Measurements from ENCODE around the gene OCA2. TPM values are rescaled to one million over a fixed set of nuclear protein-coding genes. Genes with fewer than 3 reads are reported as not detected.
"Not testable (repeated sequence)": the region's sequence is repeated elsewhere in the genome, so short reads cannot be mapped to it uniquely, and the experiment has no call there.

OCA2 gene
- total RNA-seq, 1 donor from 2014 or later = not detected

DNA sequence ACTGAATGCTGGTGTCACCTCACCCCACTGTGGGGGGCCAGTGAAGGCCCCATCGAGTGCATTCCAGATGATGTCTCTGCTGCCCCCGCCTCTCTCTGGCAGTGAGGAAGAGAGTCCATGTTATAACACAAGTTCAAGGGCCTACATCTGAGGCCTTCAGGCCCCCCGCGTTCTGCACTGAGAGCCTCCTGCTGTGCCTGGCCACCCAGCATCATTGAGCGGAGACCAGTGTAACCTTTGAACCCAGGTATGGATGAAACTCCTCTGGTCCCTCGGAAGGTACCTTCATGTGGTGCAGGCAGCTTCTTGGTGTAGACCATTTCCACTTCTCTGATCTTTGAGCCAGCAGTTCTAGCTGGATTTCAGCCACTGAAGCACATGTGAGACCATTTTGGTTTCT is 324.9 kb downstream of the OCA2 start:
- DNase-seq (ENCODE audit: low read depth in 2 of 2) = no peak

DNA sequence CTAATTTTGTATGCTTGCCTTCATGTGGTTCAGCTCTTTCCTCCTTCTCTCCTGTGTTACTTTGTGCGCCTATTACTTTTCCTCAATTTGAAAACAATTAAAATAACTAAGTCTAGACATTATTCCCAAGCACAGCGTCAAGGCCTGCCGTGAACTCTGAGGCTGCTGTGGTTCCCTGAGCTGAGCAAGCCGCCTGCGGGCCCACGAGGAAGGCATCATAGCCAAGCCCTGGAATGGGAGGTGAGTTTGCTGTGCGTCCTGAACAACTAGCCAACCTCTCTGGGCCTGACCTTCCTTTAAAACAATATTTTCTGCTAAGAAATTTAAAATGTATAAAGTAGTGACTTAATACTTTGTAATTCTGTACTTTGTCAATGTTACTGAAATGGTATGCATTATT is 327.2 kb downstream of the OCA2 start:
- no peak for DNase-seq (ENCODE audit: low read depth in 2 of 2)

DNA sequence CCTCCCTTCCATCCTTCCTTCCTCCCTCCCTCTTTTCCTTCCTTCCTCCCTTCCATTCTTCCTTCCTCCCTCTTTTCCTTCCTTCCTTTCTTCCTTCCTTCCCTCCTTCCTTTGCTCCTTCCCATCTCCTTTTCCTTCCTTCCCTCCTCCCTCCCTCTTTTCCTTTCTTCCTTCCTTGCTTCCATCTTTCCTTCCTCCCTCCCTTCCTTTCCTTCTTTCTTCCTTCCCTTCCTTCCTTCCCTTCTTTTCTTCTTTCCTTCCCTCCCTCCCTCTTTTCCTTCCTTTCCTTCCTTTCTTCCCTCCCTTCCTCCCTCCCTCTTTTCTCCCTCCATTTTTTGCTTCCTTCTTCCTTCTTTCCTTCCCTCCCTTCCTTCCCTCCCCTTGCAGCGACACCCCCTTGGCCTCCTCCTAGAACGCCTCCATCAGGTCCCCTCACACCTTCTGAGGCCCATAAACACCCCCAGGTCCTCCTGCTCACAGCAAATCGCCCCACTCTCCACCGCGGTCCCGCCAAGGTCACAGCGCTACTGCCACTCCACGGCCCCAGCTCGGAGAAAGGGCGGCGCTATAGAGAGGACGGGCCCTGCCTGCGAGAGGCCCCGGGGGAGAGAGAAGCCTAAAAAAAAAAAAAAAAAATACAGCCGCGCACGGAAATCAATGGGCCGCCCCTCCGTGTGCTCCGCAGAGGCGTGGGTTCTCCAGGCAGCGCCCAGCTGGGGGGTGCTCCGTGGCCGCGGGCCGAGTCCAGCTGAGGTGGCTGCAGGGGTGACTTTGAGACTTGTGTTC is 328.2 kb downstream of the OCA2 start:
- DNase-seq (ENCODE audit: low read depth in 2 of 2) = no peak

DNA sequence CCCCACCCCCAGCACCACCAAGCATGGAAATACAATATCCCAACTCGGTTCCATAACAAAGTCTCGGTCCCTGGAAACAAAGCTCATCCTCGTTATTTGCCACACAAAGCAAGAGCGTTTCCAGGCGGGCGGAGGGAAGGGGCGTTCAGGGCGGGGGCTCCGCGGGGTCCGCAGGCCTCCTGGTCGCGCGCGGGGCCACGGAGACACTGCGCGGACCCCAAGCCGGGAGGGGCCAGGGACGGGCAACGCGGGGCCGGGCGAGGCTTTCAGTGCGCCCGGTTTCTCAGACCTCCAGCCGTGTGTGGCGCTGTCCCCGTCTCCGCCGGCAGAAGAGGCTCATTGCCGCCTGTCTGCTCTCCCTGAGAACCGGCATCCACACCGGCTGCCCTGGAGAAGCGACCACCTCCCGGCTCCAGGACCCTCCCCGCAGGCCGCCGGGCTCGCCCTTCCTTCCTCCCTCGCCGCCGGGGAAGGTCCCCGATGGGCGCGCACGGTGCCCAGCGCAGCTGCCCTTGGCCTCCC is 329.0 kb downstream of the OCA2 start:
- DNase-seq (ENCODE audit: low read depth in 2 of 2) = no peak

DNA sequence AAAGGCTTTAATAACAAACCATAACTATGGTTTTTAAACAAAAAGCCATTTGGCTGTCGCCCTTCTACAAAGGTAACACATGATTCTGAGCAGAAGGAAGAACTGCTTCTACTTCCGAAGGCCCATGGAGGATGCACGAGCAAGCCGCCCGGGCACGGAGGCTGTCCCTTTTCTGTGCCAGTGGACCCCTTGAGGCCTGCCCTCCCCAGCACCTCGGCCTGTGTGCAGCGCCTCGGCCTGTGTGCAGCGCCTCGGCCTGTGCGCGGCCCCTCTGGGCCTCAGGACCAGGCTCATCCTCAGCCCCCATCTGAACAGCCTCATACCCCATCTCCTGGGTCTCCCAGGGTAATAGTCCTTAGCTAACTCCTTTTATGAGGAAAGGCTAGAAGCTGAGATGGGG is 329.5 kb downstream of the OCA2 start:
- no peak for DNase-seq (ENCODE audit: low read depth in 2 of 2)

- no peak for DNase-seq (ENCODE audit: low read depth in 2 of 2)
These were observed 330.2 kb downstream of the OCA2 start for GRCh38 chr15:27768732-27769475.

DNA sequence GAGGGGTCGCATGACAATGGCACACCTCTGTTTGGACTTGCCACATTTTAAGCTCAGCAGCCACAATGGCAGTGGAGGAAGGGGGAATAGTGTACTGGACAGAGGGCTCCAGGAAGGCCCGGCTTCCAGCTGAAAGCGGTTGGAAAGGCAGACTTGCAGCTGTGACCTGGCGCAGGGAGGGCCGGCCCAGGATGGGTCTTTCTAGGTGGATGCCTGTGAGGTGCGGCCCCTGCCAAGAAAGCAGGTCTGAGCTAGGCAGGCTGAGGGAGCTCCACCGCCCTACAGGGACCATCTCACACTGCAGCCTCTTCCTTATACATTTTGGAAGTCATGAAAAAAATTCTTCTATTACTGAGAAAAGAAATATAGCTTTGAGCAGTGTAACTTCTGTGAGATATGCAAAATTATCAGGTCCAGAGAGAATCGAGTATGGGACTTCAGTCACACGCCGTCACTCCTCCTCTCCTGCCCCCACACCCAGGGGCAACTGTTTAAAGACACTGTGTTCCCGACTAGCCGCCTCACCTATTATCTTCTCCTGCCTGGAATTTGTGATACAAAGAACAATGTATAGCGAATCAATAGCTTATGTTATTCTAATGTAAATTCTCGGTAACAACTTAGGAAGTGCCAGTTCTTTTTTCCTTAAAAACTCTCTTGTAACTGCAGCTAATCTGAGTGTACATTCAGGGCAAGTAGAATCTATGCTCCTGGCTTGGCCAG is 331.0 kb downstream of the OCA2 start:
- no peak for DNase-seq (ENCODE audit: low read depth in 2 of 2)

GRCh38 chr15:27767430-27767829 is 331.7 kb downstream of the OCA2 start:
- not testable (repeated sequence) for DNase-seq (ENCODE audit: low read depth in 2 of 2)

GRCh38 chr15:27764339-27764738 is 334.8 kb downstream of the OCA2 start:
- no peak for DNase-seq (ENCODE audit: low read depth in 2 of 2)

DNA sequence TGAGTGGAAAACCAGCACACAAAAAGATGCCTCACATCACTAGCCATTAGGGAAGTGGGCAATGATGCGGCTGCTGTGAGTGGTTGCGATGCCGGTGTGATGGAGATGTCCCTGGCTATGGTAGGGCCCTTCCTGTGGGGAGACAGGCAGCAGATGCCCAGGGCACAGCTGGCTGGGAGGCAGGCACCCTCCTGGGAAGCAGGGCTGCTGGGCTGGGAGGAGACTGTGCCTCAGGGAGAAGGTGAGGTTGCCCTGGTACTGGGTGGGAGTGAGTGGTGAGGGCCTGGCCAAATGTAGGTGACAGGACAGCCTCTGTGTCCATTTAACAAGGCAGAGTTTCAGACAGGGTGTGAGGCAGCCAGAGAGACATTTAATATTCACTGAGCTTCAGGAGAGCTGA is 335.6 kb downstream of the OCA2 start:
- no peak for DNase-seq (ENCODE audit: low read depth in 2 of 2)

DNA sequence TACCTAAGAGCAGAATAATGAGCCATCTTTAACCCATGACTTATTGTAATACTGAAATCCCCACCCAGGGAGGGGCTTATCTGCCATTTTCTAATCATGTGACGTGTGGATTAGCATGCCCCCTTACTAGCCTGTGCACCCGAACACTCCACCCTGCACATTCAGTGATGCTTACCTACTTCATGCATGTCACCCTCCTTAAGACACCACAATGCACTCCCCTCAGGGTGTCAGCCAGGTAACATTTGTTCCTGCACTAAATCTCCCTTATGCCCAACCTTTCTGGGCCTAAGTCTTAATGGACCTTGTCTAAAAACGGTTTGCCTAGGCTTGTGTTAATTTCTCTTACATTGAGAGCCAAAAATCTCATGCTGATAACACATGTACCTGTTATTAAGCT is 336.6 kb downstream of the OCA2 start:
- DNase-seq (ENCODE audit: low read depth in 2 of 2) = no peak

DNA sequence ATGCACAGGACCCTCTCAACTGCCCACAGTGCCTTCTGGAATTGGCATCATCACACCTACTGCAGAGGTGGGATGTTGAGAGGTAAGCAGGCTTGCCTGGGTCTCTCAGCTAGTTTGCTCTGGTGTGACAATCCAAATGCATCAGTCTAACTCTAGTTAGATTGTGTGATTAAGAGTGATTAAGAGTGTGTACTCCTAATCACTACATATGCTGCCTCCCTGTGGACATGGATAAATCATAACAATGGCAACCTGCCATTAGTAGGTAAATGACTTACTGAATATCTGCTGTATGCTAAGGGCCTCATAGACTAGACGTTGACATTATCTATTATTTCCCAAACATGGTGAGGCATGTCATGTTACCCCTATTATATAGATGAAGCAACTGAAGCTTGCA is 342.1 kb downstream of the OCA2 start:
- no peak for DNase-seq (ENCODE audit: low read depth in 2 of 2)

- DNase-seq (ENCODE audit: low read depth in 2 of 2) = no peak
These were observed 346.4 kb downstream of the OCA2 start for GRCh38 chr15:27752691-27753090.

DNA sequence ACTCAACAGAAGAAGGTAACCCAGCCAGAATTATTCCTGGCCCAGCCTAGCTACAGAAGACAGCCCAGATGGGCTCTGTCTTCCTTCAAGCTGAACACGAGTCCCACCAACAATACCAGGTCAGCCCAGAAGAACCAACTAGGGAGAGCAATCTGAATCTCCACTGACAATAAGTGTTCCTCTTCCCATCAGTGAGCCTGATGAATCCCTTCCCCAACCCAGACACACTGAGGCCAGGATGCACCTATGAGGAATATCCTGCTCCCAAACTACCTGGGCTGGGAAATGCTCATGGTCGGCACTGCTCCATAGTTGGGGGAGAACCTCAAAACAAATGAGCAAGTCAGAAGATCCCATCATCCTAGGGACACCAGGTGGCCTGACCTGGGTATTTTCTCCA is 351.1 kb downstream of the OCA2 start:
- no peak for DNase-seq (ENCODE audit: low read depth in 2 of 2)

DNA sequence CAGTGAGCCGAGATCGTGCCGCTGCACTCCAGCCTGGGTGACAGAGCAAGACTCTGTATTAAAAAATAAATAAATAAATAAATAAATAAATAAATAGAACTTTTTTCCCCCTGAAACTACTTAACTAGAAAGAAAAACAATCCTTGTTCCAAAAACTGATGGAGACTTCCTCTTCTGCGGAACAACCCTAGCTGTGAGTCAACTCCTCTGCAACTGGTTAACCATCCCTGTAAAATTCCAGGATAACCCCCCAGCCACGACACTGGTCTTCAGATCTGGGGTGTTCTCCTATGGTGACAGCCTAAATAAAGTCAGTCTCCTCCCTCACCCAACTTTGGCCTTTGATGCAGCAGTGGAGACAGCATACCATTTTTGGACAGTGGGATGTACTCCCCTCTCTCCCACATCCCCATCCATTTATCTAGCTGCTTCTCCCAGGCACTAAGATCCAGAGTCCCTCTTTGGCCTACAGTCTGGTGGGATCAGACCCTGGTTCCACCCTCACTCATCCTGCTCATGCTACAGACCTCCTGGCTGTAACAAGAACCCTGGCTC is 352.6 kb downstream of the OCA2 start:
- no peak for DNase-seq (ENCODE audit: low read depth in 2 of 2)

- no peak for DNase-seq (ENCODE audit: low read depth in 2 of 2)
These were observed 354.5 kb downstream of the OCA2 start for GRCh38 chr15:27744641-27745040.

GRCh38 chr15:27743638-27744037 is 355.5 kb downstream of the OCA2 start:
- DNase-seq (ENCODE audit: low read depth in 2 of 2) = no peak

- DNase-seq (ENCODE audit: low read depth in 2 of 2) = no peak
These were observed 356.2 kb downstream of the OCA2 start for GRCh38 chr15:27742751-27743477.

GRCh38 chr15:27741226-27741860 is 357.8 kb downstream of the OCA2 start:
- no peak for DNase-seq (ENCODE audit: low read depth in 2 of 2)

- DNase-seq (ENCODE audit: low read depth in 2 of 2) = no peak
These were observed 364.2 kb downstream of the OCA2 start for GRCh38 chr15:27734785-27735495.
